HL-60/S4 treated with retinoic acid at 250 ng/mL for 4 days and 3 days (cell line): ENCODE measurements around the gene MED29.

Experiments used
- in situ Hi-C: fragments of 300-500 bp; cut with MboI; formaldehyde crosslinking; loops from 2 replicates; pipeline ENCODE4 v1.7.0; 2022; ENCODE audit warnings: low sequenced_read_pairs

The MED29 gene

DNA sequence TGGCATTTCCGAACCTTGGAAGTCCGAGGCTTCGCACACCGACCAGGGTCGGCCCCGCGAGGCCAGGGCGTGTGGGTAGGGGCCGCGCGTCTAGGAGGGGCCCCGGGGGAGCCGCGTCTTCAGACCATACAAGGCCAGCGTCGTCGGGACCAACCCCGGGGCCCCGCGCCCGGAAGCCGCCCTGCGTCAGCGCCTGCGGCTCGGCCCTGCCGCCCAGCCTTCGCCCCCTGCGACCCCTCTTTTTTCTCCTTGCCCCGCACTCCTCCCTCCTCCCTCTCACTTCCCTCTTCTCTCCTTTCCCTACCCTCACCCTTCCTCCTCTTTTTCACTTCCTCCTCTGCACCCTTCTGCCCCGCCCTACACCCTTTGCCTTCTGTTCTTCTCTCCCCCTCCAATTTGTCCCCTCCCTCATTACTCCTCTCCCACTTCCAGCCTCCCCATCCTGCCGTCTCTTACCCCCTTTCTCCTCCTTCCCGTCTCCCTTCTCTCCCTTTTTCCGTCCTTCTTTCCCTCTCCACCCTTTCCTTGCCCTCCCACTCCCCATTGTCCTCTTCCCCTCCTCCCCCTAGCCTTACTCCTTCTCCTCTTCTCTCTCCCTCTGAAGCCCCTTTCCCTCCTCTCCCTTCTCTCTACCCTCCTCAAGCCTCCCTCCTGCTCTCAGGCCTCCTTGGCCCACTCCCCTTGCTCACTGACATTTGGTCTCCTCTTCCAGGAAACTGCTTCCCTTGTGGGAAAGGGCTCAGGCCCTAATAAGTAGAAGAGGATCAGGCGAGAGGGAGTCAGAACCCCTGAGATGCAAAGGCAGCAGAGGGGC, 19.0 kb downstream of the MED29 start:
- in situ Hi-C loops, result no loop called here

DNA sequence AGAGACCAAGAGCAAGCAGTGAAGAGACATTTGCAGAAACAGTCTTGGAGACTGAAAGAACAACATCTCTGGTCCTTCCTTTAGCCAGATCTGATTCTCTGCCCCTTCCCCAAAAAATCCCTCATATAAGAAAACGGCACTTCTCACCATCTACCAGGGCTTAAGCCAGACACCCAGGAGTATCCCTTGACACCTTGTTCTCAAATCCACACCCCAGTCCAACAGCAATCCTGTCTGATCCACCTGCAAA, 19.6 kb downstream of the MED29 start:
- in situ Hi-C loops, result no loop called here

DNA sequence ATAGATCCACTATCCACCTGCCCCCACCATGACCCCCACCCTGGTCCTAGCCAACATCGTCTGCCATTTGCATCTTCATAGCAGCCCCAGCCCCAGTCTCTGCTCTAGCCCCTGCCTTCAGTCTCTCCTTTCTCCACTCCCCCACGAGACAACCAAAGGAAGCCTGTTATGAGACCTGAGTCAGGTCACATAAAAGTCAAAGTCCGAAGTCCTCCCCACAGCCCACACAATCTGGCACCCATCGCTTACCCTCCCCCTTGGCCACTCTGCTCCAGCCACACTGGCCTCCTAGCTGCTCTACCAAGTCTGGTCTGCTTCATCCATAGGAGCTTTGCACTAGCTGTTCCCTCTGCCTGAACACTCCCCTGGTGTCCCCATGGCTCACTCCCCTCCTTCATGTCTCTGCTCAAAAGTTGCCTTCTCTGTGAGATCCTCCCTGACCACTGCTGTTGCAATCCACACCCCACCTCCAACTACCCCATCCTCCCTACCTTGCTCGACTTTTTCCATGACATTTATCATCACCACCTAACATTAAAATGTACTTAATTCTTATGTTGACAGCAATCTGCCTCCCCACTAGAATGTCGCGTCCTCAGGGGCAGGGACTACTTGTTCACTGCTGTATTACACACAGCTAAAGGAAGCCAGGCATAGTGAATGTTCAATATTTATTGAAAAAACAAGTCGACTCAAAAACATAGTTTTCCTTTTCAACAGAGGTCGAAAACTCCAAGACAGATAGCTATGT, 20.1 kb downstream of the MED29 start:
- in situ Hi-C loops, result no loop called here

DNA sequence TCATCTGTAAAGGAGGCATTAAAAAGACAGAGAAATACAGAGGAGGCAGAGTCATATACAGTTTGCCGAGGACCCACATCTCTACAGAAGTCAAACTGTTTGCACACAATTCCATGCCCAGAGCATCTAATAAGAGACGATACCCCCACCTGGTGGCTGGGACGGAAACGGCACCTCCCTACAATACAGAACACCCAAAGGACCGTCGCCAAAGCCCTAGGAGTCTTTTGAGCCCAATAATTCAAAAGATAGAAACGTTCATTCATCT, 20.6 kb downstream of the MED29 start:
- in situ Hi-C loops, result no loop called here

DNA sequence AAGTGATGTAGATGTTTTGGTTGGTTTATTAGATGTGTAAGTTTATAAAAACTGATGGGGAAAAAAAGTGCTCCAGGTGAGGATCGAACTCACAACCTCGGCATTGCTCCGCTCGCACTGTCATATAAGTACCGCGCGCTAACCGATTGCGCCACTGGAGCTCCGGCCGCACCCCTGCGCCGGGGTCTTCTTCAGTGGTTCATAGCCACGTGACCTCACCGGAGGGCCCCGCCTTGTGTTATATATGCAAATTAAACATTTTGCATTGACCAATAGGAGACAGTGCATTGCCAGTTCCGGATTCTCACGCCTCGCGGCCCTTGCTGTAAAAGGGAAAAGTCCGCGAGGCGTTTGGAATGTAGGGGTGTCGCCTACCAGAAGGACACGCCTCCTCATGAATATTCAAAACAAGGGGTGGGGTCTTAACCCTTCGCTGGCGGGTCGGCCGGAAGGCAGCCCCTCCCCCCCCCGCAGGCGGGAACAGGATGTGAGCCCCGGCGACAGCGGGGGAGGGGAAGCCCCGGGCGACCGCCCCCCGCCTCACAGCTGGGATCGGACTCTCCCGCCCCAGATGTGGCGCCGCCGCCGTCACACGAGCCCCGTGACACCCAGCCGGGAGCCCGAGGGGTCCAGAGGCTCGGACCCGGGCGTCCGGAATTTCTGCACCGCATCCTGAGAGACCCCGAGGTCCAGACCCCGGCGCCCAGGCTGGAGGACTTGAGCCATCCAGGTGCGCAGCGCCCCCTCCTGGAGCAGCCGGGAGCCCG, 21.1 kb downstream of the MED29 start, which contains the start of gene PLEKHG2:
TSS of gene PLEKHG2 (plus strand) at position 570 of the 767 bp plus-strand sequence. CDS start 1,418 bp downstream, outside the sequence.
- in situ Hi-C loops, result no loop called here

DNA sequence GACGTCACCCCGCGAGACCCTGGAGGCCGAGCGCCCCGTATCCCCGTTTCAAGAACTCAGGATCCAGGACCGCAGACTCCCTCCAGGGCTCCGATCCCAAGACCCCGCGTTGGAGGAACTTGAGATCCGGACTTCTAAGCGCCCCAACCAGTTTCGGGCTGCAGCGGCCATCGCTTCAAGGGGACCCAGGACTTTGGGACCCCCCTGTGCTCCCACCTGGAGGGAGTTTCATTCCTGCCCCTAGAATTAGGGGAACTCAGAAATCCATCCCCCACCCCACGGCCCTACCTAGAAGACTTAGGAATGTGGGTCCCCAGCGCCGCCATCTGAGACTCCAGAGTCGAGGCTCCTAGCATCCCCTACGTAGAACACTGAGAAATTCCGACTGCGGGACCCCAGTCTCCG, 21.7 kb downstream of the MED29 start:
- in situ Hi-C loops, result no loop called here

DNA sequence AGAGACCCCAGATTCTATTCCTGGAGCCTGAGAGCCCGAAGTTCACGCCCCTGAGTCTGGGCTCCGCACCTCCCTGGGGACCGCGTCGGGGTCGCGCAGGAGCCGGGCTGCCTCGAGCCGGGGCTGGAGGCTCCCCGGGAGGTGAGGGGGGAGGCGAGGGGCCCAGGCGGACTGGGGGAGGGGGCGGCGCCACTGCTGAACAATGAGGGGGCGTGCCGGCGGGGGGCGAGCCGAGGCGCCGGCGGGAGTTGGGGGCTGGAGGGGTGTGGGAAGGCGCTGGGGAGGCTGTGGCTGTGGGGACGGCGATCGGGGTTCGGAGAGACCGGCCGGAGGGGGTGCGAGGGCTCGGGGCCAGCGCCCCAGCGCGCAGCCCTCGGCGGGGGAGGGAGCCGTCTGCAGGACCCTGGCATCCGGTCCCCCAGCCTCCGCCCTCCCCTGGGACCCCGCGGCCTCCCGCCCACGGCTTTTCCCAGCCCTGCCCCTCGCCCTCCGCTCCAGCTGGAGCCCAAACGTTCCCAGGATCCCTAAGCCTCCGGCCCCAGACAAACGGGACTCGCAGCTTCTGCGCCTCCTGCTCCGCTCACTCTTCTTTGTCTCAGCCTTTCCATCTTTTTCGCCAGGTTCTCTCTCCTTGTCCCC, 22.2 kb downstream of the MED29 start:
- in situ Hi-C loops, result no loop called here

DNA sequence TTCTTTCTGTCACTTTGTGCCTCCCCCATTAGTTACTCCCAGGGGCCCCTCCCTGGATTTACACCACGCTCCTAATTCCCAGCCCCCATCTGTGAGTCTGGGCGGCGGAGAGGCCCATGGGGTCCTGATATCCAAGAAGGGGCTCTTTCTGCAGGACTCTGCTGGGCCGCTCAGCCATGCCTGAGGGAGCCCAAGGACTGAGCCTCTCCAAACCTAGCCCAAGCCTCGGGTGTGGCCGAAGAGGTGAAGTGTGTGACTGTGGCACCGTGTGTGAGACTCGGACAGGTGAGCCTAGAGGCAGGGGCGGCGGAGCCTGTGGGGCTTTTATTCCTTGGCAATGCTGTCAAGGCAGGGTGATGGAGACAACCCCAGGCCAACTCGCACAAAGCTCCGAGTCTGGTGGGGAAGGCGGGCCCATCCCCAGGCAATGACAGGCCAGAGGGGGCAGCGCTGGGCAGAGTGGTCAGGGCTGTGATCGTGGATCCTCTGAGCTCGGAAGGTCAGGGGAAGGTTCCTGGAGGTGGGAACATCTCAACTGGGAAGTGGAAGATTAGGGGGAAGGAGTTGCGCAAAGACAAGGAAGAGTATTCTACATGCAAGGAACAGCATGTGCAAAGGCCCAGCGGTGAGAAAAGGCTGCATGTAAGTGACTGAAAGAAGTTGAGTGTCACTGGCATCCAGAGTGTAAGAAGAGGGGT, 22.9 kb downstream of the MED29 start:
- in situ Hi-C loops, result no loop called here

DNA sequence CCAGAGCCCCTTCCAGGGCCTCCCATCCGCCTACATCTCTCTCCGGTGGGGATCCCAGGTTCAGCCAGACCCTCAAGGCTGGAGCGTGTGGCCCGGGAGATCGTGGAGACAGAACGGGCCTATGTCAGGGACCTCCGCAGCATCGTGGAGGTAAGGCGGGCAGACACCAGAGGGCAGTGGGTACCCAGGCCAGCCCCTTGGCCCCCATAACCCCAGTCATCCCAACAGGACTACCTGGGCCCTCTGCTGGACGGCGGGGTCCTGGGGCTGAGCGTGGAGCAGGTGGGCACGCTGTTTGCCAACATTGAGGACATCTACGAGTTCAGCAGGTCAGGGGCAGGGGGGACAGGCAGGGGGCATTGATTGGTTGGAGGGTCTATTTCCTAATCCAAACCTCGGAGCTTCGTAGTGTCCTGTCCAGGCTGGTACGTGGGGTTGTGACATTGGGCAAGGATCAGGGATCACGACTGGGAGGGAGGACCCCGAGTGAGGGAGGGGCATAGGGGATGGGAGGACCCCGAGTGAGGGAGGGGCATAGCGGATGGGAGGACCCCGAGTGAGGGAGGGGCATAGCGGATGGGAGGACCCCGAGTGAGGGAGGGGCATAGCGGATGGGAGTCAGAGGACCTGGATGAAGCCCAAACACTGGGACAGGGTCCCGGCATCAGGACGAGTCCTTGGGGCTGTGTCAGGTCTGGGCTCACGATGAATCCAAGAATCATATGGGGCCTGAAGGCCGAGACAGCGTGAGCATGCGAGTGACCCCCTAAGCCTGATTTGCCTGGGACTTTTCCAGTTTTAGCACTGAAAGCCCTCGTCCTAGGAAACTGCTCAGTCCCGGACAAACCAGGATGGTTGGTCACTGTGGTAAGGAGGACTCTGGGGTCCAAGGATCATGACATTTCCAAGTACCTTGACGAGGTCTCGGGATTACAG, 24.2 kb downstream of the MED29 start:
- in situ Hi-C loops, result no loop called here

DNA sequence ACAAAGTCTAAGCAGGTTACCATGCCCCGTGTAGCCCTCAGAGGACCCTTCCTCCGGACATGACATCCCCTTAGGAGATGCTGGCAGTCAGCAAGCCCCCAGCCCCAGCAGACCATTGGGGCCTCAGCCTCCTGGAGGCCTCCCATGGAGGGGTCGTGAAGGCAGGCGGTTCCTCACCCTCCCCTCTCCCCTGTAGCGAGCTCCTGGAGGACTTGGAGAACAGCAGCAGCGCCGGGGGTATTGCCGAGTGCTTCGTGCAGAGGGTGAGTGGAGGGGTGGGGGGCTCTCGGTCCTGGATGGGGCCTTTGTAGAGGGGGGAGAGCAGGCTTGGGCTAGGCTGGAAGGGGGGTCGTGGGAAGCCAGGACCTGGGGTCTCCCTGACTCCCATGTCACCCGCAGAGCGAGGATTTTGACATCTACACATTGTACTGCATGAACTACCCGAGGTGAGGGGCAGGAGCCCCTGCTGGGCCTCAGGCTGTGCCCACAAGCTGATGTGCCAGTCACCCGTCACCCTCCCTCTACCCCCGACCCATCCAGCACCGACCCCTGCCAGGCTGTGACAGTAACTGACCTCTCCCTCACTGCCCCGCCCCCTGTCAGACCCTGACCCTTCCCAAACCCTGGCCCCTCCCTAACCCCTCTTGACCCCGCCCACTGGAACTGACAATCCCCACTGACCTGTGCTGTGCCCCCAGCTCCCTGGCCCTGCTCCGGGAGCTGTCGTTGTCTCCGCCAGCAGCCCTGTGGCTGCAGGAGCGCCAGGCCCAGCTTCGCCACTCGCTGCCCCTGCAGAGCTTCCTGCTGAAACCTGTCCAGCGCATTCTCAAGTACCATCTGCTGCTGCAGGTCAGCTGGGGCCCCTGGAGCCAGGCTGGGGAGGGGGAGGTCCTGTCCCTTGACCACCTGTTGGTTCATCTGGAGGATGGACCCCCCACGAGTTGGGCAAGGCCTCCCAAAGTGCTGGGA, 25.3 kb downstream of the MED29 start:
- in situ Hi-C loops, result no loop called here

DNA sequence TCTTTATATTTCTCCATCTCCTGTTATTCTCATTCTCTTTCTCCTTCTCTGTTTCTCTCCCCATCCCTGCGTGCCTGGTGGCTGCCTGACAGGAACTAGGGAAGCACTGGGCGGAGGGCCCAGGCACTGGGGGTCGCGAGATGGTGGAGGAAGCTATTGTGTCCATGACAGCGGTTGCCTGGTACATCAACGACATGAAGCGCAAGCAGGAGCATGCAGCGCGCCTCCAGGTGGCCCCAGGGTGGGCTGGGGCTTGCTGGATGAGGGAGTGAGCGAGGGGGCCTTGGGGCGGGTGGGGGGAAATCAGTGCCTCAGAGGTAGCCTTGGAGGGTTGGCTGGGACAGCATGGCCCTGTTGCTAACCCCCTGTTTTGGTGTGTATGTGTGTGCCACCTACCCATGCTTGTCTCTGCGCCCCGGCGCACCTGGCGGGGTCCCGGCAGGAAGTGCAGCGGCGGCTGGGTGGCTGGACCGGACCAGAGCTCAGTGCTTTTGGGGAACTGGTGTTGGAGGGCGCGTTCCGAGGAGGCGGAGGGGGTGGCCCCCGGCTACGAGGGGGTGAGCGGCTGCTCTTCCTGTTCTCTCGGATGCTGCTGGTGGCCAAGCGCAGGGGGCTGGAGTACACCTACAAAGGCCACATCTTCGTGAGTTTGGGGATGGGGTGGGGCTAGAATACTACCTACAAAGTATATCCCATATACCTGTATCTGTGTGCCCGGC, 26.4 kb downstream of the MED29 start:
- in situ Hi-C loops, result no loop called here

DNA sequence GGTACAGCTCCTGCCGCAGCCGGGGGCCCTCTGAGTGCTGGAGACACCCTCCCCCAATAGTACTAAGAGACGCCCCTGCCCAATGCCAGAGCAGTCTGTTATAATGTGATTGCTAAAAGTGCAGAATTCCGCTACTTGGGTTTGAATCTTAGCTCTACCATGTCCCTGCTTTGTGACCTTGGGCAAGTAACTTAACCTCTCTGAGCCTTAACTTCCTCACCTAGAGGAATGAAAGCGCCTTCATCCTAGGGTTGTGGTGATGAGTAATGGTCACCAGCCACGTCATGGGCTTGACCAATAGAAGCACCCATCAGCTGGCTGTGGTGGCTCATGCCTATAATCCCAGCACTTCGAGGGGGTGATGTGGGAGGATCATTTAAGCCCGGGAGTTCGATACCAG, 27.8 kb downstream of the MED29 start:
- in situ Hi-C loops, result no loop called here

DNA sequence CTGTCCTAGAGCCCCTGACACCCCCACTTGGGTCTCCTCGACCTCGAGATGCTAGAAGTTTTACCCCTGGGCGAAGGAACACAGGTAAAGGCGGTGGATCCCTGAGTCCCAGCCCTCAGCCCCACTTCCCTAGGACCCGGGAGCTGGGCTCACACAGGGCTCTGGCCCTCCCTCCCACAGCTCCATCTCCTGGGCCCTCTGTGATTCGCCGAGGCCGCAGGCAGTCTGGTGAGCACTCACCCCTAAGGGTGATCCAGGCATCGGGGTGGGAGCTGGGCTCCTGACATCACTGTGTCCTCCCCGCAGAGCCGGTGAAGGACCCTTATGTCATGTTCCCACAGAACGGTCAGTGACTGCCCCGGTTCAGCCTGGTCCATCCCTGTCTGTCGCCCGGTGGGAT, 29.6 kb downstream of the MED29 start:
- in situ Hi-C loops, result no loop called here

DNA sequence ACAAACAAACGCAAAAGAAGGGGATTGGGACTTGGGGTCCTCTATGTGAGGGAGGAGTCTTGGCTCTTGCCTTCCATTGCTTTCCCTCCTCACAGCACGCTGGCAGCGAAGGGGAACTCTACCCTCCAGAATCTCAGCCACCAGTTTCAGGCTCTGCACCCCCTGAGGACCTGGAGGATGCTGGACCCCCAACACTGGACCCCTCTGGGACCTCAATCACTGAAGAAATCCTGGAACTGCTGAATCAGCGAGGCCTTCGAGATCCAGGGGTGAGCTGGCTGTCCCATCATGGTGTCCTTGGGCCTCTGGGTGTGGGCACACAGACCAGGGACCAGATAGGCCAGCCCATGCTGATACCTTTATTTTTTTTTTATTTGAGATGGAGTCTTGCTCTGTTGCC, 30.8 kb downstream of the MED29 start:
- in situ Hi-C loops, result no loop called here

DNA sequence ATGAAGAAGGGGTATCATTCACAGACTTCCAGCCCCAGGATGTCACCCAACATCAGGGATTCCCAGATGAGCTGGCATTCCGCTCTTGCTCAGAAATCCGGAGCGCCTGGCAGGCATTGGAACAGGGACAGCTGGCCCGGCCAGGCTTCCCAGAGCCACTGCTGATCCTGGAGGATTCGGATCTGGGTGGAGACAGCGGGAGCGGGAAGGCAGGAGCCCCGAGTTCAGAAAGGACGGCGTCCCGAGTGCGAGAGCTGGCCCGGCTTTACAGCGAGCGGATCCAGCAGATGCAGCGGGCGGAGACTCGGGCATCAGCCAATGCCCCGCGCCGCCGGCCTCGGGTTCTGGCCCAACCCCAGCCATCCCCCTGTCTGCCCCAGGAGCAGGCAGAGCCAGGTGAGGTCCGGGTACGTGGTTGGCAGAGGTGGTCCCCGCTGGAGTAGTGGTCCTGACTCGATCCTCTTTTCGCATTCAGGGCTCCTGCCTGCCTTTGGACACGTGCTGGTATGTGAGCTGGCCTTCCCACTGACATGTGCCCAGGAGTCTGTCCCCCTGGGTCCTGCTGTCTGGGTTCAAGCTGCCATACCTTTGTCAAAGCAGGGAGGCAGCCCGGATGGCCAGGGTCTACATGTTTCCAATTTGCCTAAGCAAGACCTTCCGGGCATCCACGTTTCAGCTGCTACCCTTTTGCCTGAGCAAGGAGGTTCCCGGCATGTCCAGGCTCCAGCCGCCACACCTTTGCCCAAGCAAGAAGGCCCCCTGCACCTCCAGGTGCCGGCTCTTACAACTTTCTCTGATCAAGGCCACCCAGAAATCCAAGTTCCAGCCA, 32.3 kb downstream of the MED29 start:
- in situ Hi-C loops, result no loop called here

DNA sequence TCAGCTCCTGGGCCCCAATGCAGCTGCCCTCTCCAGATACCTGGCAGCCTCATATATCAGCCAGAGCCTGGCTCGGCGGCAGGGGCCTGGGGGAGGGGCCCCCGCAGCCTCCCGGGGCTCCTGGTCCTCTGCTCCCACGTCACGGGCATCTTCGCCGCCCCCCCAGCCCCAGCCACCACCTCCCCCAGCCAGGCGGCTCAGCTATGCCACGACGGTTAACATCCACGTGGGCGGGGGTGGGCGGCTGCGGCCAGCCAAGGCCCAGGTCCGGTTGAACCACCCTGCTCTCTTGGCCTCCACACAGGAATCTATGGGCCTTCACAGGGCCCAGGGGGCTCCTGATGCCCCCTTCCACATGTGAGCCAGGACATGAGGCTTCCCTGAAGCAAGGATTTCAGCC, 33.8 kb downstream of the MED29 start:
- in situ Hi-C loops, result no loop called here

DNA sequence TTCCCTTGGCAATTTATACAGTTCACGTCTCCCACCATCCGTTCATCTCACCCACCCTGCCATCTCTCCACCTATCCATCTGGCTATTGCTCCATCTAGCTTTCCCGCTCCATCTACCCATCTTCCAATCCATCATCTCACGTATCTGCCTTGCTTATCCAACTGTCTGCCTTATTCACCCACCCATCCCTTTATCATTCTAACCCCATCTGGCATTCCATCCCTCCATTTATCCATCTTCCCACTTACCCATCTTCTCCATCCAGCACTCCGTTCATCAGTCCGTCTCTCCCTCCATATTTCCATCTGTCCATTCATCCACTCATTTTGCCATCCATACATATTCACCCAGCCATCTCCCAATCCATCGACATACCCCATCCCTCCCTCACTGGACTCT, 34.6 kb downstream of the MED29 start:
- in situ Hi-C loops, result no loop called here
